SK-N-MC (cell line): Measurements from ENCODE around the gene ISM1.

Experiments
- EZH2 ChIP-seq: fragments of 200-600 bp; sonication (generic); IDR thresholded peaks from one replicate; pipeline ENCODE4 v1.6.1; 2017; ENCODE audit warnings: antibody characterized with exemption
- POLR2AphosphoS5 ChIP-seq: IDR thresholded peaks from 2 replicates; pipeline ENCODE4 v1.6.1; 2012; ENCODE audit warnings: mild to moderate bottlenecking, low read depth, low read length, borderline replicate concordance

- TF ChIP-seq EZH2, result no peak
- no peak for TF ChIP-seq POLR2AphosphoS5
These were observed 97.9 kb downstream of the ISM1 start for GRCh38 chr20:13318871-13319521.
